HEK293 (cell line): ENCODE data around the gene KPTN.

Experiments used
- CTCF ChIP-seq: fragments of 450-650 bp; formaldehyde crosslinking; IDR thresholded peaks from 2 replicates; pipeline ENCODE4 v1.5.1; 2016; ENCODE audit warnings: missing biosample characterization, missing genetic modification characterization
- ELK4 ChIP-seq: IDR thresholded peaks from 2 replicates; pipeline ENCODE4 v1.6.1; 2011; ENCODE audit warnings: mild to moderate bottlenecking, low read depth, low read length, borderline replicate concordance
- PATZ1 ChIP-seq: fragments of 450-650 bp; formaldehyde crosslinking; IDR thresholded peaks from 2 replicates; pipeline ENCODE4 v1.5.1; 2016; ENCODE audit warnings: missing biosample characterization, missing genetic modification characterization
- ZBTB7A ChIP-seq: fragments of 450-650 bp; formaldehyde crosslinking; IDR thresholded peaks from 2 replicates; pipeline ENCODE4 v1.5.1; 2016; ENCODE audit warnings: low read depth, missing biosample characterization, missing genetic modification characterization
- ZNF138 ChIP-seq: fragments of 450-650 bp; formaldehyde crosslinking; IDR thresholded peaks from 2 replicates; pipeline ENCODE4 v1.5.1; 2016; ENCODE audit warnings: missing biosample characterization, missing genetic modification characterization, borderline replicate concordance
- ZNF146 ChIP-seq: fragments of 450-650 bp; formaldehyde crosslinking; IDR thresholded peaks from 2 replicates; pipeline ENCODE4 v1.5.1; 2016; ENCODE audit warnings: missing biosample characterization, missing genetic modification characterization
- ZNF18 ChIP-seq: fragments of 450-650 bp; formaldehyde crosslinking; IDR thresholded peaks from 2 replicates; pipeline ENCODE4 v1.5.1; 2016; ENCODE audit warnings: missing biosample characterization, missing genetic modification characterization
- ZNF19 ChIP-seq: fragments of 450-650 bp; formaldehyde crosslinking; IDR thresholded peaks from 2 replicates; pipeline ENCODE4; 2016; ENCODE audit warnings: missing biosample characterization, missing genetic modification characterization, low read depth
- ZNF266 ChIP-seq: fragments of 450-650 bp; formaldehyde crosslinking; IDR thresholded peaks from 2 replicates; pipeline ENCODE4 v1.5.1; 2016; ENCODE audit warnings: missing biosample characterization, missing genetic modification characterization, low read depth
- ZNF280C ChIP-seq: fragments of 450-650 bp; formaldehyde crosslinking; IDR thresholded peaks from 2 replicates; pipeline ENCODE4 v1.5.1; 2016; ENCODE audit warnings: missing biosample characterization, missing genetic modification characterization
- ZNF324 ChIP-seq: fragments of 450-650 bp; formaldehyde crosslinking; IDR thresholded peaks from 2 replicates; pipeline ENCODE4 v1.5.1; 2016; ENCODE audit warnings: missing biosample characterization, missing genetic modification characterization
- ZNF670 ChIP-seq: fragments of 450-650 bp; formaldehyde crosslinking; IDR thresholded peaks from 2 replicates; pipeline ENCODE4 v1.5.1; 2016; ENCODE audit warnings: missing biosample characterization, missing genetic modification characterization, low read depth

- TF ChIP-seq PATZ1 (tag by site-specific recombination): no peak
- TF ChIP-seq ZNF324 (tag by site-specific recombination): no peak
- no peak for TF ChIP-seq ELK4
- no peak for TF ChIP-seq ZNF670 (tag by site-specific recombination)
- TF ChIP-seq CTCF (tag by site-specific recombination): no peak
- TF ChIP-seq ZNF19 (tag by site-specific recombination): no peak
- no peak for TF ChIP-seq ZNF146 (tag by site-specific recombination)
- no peak for TF ChIP-seq ZNF18 (tag by site-specific recombination)
- no peak for TF ChIP-seq ZNF280C
- TF ChIP-seq ZNF266 (tag by site-specific recombination): no peak
- no peak for TF ChIP-seq ZNF138 (tag by site-specific recombination)
- TF ChIP-seq ZBTB7A (tag by site-specific recombination): no peak
Measured at GRCh38 chr19:47445527-47445926, 38.5 kb downstream of the KPTN start.
